ENCODE results near the gene CYP8B1.

GRCh38 chr3:42892807-42893206, 17.1 kb upstream of the CYP8B1 start:
- no peak for TF ChIP-seq EZH2 (IDR thresholded peaks at IDR 0.05; ENCODE audit: low read length)
- no peak for TF ChIP-seq CTCF (optimal IDR thresholded peaks at IDR 0.05 in 1 of 3, IDR thresholded peaks at IDR 0.05 in 1 of 3, conservative IDR thresholded peaks at IDR 0.05 in 1 of 3; ENCODE audit: extremely low read depth in 1 of 3, insufficient read depth in 2 of 3, low read length in 3 of 3)

Data from keratinocyte (primary cell).